ENCODE measurements around the gene STEAP4. TPM values are rescaled to one million over a fixed set of nuclear protein-coding genes. Genes with fewer than 3 reads are reported as not detected.
A peak's percentile ranks its signal among the peaks of the same experiment; 100 is the strongest.

STEAP4 gene
- 20.1 TPM for total RNA-seq
- long read RNA-seq, full-length matches to known transcripts, result 18 of 29 reads
- long read RNA-seq, partial matches to known transcripts, result 4 of 29 reads
- long read RNA-seq, other reads (novel, unspliced or antisense), result 7 of 29 reads

DNA sequence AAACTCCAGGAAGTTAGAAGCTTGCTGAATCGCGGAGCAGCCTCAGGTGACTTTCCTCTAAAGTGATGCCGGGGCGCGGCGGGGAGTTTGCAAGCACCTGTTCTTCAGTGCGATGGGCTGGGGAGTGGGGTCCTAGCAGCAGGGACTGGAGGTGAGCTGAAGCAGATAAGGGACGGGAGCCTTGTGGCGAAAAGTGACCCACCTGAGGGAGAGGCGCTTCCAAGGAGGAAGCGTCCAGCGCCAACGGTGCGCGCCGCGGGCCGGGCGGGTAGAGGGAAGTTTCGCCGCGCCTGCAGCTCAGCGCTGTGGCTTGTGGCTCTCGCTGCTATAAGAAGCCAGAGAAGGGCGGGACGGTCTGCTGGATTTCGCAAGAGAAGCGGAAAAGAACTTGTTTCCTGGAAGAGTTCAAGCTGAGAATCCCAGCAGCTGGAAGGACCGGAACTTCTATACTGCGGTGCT is at the start of gene STEAP4:
TSS of gene STEAP4 (minus strand) at position 305 of the 459 bp plus-strand sequence. CDS start 22,625 bp downstream, outside the sequence.
- peak; percentile 90 for DNase-seq
- peak; percentile 88 for ATAC-seq (ENCODE audit: poor library complexity)
- intact Hi-C loops (cut with DNase I), result no loop called here

DNA sequence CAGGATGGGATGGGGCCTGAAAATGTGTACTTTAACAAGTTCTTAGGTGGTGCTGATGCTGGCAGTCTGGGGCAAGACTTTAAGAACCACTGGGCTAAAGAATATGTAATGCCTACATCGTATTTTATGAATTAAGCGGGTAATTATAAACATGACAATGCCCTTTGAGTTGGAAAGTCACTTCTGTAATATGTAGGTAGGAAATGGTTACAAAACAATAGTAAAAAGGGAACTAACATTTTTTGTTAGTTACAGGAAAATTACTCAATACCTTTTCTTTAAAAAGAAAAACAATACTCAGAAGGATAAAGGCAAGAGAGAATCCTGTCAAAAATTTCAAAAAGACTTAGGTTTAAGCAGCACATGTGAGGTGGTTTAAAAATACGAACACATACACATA is 48.3 kb upstream of the STEAP4 start:
- no peak for ATAC-seq (ENCODE audit: poor library complexity)
- DNase-seq, result no peak
- intact Hi-C loops (cut with DNase I), result no loop called here

DNA sequence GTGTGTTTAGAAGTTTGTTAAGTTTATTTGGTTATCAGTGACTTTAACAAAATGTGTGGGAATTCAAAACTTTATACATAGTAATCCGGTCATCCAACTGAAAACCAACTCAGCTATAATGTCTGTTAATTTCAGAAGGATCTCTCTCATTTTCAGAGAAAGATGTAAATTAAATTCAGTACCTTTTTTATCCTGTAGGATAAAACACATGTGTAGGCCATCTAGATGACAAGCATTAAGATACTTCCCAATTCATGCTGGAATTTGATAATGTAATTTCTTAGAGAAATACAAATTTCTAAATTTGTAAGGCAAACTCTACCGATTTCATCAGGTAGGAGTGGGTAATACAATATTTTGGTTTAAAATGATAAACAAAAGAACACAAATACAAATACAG is 43.4 kb upstream of the STEAP4 start:
- ATAC-seq (ENCODE audit: poor library complexity), result no peak
- intact Hi-C loops (cut with DNase I), result no loop called here

DNA sequence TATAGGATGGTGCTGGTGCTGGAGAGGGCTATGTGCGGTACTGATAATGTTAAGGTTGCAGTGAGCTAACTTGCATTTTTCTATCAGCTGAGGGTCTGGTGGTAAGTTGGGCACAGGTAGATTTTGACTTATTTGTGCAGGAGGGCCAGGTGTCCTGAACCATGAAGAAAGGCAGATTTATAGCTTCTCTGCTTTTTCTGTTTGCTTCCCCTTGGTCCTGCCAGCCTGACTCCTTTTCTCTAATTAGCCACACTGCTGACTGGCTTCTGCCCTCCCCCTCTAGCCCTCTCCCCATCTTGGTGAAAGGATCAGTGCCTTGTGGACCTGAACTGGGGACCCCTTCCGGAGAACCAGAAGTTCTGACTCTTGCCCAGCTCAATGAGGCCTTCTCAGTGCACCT is 40.8 kb upstream of the STEAP4 start:
- no peak for ATAC-seq (ENCODE audit: poor library complexity)
- intact Hi-C loops (cut with DNase I), result no loop called here
- no peak for DNase-seq

More for the DNA sequence above, 43.4 kb upstream of the STEAP4 start:
- DNase-seq, result no peak

DNA sequence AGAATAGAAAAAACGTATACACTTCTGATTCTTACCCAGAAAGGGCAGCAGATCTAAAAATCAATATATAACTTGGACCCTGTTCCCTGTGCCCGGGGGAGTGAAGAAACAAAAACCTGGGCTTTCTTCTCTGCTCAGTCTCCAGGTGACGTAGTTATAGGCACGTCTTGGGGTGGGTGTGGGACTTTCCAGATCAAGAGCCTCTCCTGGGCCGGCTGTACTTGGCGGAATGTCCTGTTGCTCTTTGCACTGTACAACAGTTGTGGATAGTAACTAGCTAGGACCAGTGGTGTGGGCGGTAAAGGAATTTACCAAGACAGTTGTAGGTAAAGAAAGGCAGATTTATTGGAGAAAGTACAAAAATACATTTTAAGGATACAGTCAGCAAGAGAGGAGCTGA is 40.4 kb upstream of the STEAP4 start:
- ATAC-seq (ENCODE audit: poor library complexity), result no peak
- intact Hi-C loops (cut with DNase I), result no loop called here
- DNase-seq, result no peak

DNA sequence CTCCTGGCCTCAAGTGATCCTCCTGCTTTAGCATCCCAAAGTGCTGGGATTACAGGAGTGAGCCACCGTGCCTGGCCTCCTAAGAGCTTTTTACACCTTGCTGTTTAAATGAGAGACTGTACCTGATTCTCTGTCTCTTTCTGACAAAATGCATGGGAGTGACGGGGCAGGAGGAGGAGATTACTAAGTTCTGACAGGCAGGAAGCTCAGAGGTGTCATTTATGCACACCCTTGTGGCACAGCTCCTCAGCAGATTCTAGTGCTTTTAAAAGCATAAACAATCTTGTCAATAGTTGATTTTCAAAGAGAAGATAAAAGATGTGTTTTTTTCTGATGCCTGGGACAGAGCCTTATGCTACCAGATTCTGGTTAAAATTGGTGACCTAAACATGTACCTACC is 39.7 kb upstream of the STEAP4 start:
- intact Hi-C loops (cut with DNase I), result no loop called here
- no peak for ATAC-seq (ENCODE audit: poor library complexity)
- no peak for DNase-seq

DNA sequence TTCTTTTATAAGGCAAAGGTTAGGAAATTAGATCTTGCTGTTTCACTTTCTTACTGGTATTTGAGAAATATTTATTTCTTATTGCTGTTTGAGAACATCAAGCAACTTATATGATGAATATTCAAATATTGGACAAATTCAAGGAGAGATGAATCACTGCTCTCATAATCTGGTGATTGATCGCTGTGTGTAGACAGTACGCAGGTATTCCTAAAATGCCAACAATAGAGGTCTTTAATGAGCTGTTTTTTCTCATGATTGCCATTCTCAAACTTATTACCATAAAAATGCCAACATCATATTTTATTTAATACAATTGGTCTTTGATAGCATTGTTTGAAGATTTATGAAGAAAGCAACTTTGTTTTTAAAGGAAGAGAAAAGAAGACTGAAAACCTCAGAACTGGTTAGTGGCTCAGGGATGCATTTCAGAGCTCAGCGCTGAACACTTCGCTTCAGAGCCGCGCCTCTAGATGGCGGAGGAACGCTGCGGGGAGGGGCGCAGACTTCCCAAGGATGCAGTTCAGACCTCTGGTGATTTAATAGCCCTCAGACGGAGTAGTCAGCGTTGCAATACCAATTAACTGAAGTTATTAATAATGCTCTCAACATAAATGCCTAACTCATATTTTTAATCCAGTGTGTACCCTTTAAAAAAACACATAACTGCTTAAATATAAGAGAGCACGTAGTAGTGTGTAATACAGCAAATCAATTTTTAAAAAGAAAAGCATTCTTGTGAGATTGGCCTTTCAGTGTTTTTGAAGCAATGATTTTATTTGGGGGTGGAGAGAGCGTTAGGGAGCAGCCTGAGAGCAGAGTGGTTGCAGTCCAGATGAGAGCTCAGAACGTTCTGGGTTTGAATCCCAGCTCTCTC is 38.5 kb upstream of the STEAP4 start:
- DNase-seq (peak; percentile 73), ATAC-seq (ENCODE audit: poor library complexity) (peak; percentile 90)
- intact Hi-C loops (cut with DNase I), result no loop called here

DNA sequence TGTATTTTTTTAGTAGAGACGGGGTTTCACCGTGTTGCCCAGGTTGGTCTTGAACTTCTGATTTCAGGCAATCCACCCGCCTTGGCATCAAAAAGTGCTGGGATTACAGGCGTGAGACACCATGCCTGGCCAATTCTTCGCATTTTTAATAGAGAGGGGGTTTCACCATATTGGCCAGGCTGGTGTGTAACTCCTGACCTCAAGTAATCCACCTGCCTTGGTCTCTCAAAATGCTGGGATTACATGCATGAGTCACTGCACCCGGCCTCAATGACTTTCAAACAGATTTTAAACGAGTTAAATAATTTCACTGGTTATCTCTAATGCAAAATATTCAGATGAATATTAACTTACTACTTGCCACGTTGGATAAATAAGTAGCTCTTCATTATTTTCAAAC is 37.6 kb upstream of the STEAP4 start:
- ATAC-seq (ENCODE audit: poor library complexity) (no peak), DNase-seq (no peak)
- intact Hi-C loops (cut with DNase I), result no loop called here

DNA sequence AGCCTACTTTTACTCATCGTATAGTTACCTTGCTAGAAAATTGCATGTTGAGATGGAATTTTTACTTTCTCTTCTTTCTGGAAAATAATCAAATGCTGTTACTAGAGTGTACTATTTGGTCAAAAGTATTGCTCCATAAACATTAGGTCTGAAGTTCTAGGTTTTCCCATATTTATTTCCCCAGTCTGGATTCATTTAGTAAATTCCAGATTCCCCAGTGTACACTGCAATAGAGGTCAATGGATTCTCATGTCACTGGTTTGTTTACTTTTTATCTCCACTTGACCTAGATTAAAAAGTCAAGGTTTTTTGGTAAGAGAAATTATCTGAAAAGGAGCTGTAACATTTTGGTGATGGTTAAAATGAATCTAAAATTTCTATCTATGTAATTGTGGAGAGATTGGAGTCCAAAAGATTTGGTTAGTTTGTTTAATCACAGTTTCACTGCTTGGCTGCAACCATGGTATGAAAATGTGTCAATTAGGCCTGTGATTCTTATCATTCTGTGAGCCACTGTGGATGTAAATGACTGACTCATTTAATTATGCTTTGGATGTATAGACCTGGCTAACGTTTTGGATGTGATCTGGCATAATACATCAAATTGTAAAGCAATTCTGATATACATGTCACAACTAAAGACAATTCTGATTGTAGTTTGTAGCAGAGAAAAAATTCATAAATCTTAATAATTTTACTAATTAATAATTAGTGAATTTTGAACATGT is 32.7 kb upstream of the STEAP4 start:
- ATAC-seq (ENCODE audit: poor library complexity), result peak; percentile 71
- intact Hi-C loops (cut with DNase I), result no loop called here
- DNase-seq, result no peak

DNA sequence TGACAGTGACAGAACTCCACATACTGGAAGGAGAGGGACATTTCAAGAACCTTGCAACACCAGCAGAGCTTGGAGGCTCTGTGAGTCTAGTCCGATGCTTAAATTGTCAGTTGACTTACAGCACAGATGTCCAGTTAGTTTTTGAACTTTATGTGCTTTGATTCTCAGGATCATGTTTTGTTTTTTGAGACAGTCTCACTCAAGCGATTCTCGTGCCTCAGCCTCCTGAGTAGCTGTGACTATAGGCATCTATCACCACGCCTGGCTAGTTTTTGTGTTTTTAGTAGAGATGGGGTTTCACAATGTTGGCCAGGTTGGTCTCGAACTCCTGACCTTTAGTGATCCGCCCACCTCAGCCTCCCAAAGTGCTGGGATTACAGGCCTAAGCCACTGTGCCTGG is 31.8 kb upstream of the STEAP4 start:
- intact Hi-C loops (cut with DNase I), result no loop called here
- DNase-seq, result no peak
- no peak for ATAC-seq (ENCODE audit: poor library complexity)

DNA sequence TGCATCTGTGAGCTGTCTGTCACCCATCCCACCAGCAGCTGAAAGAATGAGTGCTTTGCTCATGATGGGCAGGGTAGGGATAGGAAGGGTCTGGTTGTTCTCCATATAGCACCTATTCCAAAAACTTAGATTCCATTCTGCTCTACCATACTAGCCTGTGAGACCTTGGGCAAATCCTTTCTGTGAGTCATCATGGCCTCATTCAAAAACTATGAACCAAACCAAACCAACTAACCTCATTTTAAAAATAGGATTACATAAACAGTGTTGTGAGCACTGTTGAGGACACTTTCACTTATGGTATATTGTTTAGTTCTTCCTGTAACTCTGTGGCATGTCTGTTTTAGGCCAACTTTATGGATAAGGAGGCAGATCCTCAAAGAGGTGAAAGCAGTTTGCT is 30.9 kb upstream of the STEAP4 start:
- DNase-seq (no peak), ATAC-seq (ENCODE audit: poor library complexity) (no peak)
- intact Hi-C loops (cut with DNase I), result no loop called here

DNA sequence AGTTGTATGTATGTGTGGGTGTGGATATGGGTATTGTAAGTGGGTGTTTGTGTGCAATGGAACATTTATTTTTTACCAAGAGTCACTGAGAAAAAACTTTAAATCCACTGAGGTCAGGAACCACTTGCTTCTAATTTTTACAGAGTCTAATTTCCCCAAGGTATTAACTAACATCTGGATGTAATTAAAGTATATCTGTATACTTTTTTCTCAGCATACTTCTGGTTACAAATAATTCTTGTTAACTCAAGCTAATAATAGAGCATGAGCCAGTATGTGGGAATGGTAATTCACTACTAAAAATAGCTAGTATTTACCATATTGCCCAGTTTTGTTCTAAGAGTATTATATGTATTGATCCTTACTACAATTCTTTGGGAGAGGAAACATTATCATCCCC is 24.6 kb upstream of the STEAP4 start:
- peak; percentile 46 for ATAC-seq (ENCODE audit: poor library complexity)
- DNase-seq, result no peak
- intact Hi-C loops (cut with DNase I), result no loop called here

DNA sequence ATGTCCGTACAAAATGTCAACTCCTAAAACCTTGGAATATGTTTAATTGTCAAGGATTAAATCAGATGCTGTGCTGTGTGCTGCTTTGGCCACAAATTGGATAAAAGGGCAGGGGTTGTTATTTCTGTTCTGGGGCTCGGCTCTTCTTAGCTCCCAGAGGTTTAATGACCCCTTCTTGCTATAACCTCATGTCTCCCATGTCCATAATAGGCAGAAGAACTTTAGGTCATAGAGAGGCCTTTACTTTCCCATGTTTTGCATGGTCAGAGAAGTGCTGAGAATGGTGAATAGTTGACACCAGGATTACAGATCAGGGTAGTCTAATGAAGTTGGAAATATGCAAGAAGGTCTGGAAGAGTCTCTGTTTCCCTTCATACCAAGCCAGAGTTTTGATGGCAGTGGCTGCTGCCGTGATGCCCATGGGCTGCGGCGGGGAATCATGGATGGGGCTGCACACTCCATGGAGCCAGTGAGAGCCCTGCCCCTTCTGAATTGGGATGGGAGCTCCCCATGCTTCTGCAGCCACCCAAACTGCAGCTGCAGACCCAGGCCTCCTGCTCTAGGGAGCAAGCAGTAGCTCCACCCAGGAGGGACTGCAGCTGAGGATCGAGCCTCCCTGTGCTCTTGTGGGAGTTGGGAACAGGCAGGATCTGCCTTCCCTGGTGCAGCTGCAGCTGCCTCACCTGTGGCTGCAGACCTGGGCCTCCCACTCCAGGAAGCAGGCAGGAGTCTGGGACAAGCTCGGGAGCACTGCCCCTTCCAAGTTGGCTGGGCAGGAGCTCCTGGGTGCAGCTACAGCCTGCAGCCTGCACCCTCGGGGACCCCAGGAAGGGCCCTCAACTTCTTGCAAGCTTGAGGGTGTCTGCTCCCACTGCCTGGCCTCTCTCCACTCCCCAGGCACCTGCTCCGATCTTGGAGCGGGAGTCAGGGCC is 23.1 kb upstream of the STEAP4 start:
- intact Hi-C loops (cut with DNase I), result no loop called here
- DNase-seq (no peak), ATAC-seq (ENCODE audit: poor library complexity) (peak; percentile 62)

DNA sequence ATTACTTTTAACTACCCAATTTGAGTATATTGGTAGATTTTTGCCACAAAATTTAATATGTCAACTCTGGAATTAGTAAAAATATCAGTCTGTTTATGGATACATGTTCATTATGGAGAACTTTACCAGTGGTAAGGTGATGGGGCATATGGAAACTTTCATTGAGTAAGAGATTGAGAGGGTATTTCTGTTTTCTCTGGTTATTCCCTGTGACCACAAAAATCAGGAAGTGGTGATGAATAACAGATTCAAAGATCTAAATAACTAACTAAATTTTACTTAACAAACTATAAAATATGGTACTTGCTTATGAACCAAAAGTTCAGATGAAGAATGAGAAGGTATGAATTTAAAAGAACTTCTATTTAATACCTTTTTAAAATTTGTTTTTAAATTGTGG is 22.1 kb upstream of the STEAP4 start:
- ATAC-seq (ENCODE audit: poor library complexity), result no peak
- intact Hi-C loops (cut with DNase I), result no loop called here
- DNase-seq, result no peak

DNA sequence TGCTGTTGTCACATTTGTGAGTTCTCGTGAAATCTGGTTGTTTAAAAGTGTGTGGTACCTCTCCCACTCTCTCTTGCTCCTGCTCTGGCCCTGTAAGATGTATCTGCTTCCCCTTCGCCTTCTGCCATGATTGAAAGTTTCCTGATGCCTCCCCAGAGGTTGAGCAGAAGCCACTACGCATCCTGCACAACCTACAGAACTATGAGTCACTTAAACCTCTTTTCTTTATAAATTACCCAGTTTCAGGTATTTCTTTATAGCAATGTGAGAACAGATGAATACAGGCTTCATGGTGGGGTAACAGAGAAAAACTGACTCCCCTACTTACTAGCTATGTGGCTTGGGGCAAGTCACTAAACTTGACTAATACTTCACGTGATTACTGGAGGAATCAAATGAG is 18.0 kb upstream of the STEAP4 start:
- ATAC-seq (ENCODE audit: poor library complexity) (no peak), DNase-seq (no peak)
- intact Hi-C loops (cut with DNase I), result no loop called here

DNA sequence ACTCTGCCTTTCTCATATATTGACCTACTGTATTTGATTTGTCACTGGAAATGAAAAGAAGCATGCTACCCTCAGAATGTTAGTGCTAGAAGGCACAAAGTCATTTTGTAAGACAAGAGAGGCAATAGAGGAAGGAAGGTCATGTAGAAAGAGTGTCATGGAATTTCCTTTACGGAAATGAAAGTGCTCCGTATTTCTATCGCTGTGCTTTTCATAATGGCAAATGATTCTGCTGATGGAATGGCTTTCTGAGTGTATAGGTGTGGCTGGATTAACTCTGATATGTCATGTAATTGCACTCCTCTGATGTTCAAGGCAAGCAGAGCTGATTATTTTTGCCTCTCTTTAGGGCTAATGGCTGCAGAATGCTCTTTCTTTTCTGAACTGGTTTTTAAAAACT is 15.5 kb upstream of the STEAP4 start:
- ATAC-seq (ENCODE audit: poor library complexity) (peak; percentile 24), DNase-seq (no peak)
- intact Hi-C loops (cut with DNase I), result no loop called here

DNA sequence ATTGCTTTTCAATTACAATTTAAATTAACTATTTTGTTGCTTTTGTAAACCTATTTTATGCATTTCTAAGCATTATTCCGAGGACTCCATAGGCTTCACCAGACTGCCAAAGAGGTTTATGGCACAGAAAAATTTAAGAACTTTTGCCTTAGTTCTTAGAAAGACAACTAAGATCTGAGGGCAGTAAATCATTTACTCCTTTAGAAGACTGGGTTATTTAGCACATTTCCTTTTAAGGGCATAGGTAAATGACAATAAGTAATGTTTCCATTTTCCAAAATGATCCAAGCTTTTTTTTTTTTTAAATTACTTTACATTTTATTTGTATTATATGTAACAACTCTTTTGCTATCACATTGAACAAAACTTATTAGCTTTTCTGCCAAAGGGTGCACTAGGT is 15.0 kb upstream of the STEAP4 start:
- intact Hi-C loops (cut with DNase I), result no loop called here
- ATAC-seq (ENCODE audit: poor library complexity) (no peak), DNase-seq (no peak)

DNA sequence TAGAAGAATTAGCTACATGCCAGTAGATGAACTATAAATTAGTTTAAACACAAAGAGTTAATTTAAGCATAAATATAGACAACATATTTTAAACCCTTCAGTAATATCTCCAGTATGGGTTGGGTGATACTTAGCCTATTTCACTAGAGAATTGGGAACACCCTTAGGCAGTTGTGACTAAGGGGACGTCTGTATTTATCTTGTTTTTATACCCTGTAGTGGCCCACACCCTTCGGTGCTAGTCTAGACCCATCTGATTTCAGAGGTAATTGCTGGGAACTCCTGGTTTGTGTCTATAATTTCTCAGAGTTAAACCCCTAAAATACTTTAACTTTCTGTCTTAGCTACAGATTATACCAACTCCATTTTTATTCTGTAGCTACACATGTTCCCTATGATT is 11.5 kb upstream of the STEAP4 start:
- DNase-seq (no peak), ATAC-seq (ENCODE audit: poor library complexity) (no peak)
- intact Hi-C loops (cut with DNase I), result no loop called here

DNA sequence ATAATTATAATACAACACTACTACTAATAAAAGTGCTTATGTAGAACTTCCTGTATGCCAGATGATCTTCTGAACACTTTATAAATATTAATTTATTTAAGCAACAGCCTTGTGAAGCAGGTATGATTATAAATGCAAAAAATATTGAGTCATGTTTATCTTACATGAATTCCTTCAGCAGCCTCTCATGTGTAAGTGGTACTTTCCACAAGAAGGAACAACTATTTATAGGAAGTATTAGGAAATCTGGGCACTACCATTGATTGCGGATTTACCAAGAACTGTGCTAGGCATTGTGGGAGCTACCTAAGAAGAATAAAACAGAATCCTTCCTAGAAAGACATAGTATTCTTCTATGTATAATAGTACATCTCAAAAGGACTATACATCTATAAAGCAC is 10.7 kb upstream of the STEAP4 start:
- DNase-seq (no peak), ATAC-seq (ENCODE audit: poor library complexity) (peak; percentile 83)
- intact Hi-C loops (cut with DNase I), result no loop called here

All from Right ventricle myocardium superior (tissue), 1 donor.